ENCODE measurements around the gene KLHL24. TPM values are rescaled to one million over a fixed set of nuclear protein-coding genes. Genes with fewer than 3 reads are reported as not detected.
A peak's percentile ranks its signal among the peaks of the same experiment; 100 is the strongest.
"Not testable (repeated sequence)": the region's sequence is repeated elsewhere in the genome, so short reads cannot be mapped to it uniquely, and the experiment has no call there.

KLHL24 gene
- polyA plus RNA-seq, 3 donors, result 37.8 to 58.6 (median 54.4) TPM

- DNase-seq, result no peak
Measured at GRCh38 chr3:183692436-183692835, 57.0 kb downstream of the KLHL24 start.

- no peak for DNase-seq
Measured at GRCh38 chr3:183695569-183696364, 60.3 kb downstream of the KLHL24 start.

- no peak for DNase-seq
Measured at GRCh38 chr3:183697123-183697609, 61.7 kb downstream of the KLHL24 start.

- peak; percentile 74 for DNase-seq
Measured at GRCh38 chr3:183697610-183698317, 62.3 kb downstream of the KLHL24 start, which contains the start of gene YEATS2. TSS of gene YEATS2 (plus strand) at chr3:183697797. CDS start at chr3:183715163, 17,366 bp downstream.

- DNase-seq, result no peak
Measured at GRCh38 chr3:183698318-183698751, 62.9 kb downstream of the KLHL24 start.

GRCh38 chr3:183698756-183699155, 63.3 kb downstream of the KLHL24 start:
- DNase-seq, result peak; percentile 17

- no peak for DNase-seq
Measured at GRCh38 chr3:183699238-183699947, 64.0 kb downstream of the KLHL24 start.

- peak; percentile 15 for DNase-seq
Measured at GRCh38 chr3:183701744-183702143, 66.3 kb downstream of the KLHL24 start.

GRCh38 chr3:183703892-183704291, 68.5 kb downstream of the KLHL24 start:
- DNase-seq, result not testable (repeated sequence)

- DNase-seq, result no peak
Measured at GRCh38 chr3:183710231-183710630, 74.8 kb downstream of the KLHL24 start.

GRCh38 chr3:183711516-183711915, 76.1 kb downstream of the KLHL24 start:
- no peak for DNase-seq

GRCh38 chr3:183714622-183715021, 79.2 kb downstream of the KLHL24 start:
- DNase-seq, result no peak

GRCh38 chr3:183718012-183718411, 82.6 kb downstream of the KLHL24 start:
- no peak for DNase-seq

GRCh38 chr3:183725387-183725786, 90.0 kb downstream of the KLHL24 start:
- no peak for DNase-seq

GRCh38 chr3:183728204-183728603, 92.8 kb downstream of the KLHL24 start:
- DNase-seq, result no peak

GRCh38 chr3:183730361-183730760, 94.9 kb downstream of the KLHL24 start:
- no peak for DNase-seq

GRCh38 chr3:183731611-183732010, 96.2 kb downstream of the KLHL24 start:
- no peak for DNase-seq

- DNase-seq, result no peak
Measured at GRCh38 chr3:183733553-183733952, 98.1 kb downstream of the KLHL24 start.

Data from renal pelvis (tissue), 4 donors.